Small intestine (tissue), 7 donors: ENCODE results near the gene FAF1. TPM values are rescaled to one million over a fixed set of nuclear protein-coding genes. Genes with fewer than 3 reads are reported as not detected.

Experiments used
- DNase-seq, 2 donors: peaks; one replicate each; pipeline versions ENCODE4 v3.0.0 to v3.0.0-alpha.2; 2013
- FAIRE-seq: peaks from 2 replicates; lab custom pipeline; 2012; peaks lifted over from hg19 to GRCh38; lab: Jason Lieb, UNC
- H3K27ac ChIP-seq, 3 donors: one replicate each; pipeline ENCODE4 v1.5.1; 2013; ENCODE audit warnings: low read length in 2 of 3, mild to moderate bottlenecking in 2 of 3, control low read depth in 1 of 3, inconsistent platforms in 1 of 3, low read depth in 1 of 3, moderate library complexity in 1 of 3
- H3K27me3 ChIP-seq, 3 donors: one replicate each; pipeline ENCODE4 v1.6.1; 2013; ENCODE audit warnings: low read length in 3 of 3, inconsistent platforms in 1 of 3; ENCODE audit not compliant: control insufficient read depth in 3 of 3, insufficient read depth in 3 of 3
- H3K36me3 ChIP-seq, 3 donors: one replicate each; pipeline ENCODE4 v1.6.1; 2013; ENCODE audit warnings: low read length in 3 of 3, inconsistent platforms in 1 of 3, low read depth in 1 of 3, mild to moderate bottlenecking in 1 of 3, moderate library complexity in 1 of 3; ENCODE audit not compliant: control insufficient read depth in 3 of 3, insufficient read depth in 2 of 3
- H3K4me1 ChIP-seq, 3 donors: one replicate each; pipeline ENCODE4 v1.6.1; 2013; ENCODE audit warnings: low read length in 2 of 3, inconsistent platforms in 1 of 3, low read depth in 1 of 3, mild to moderate bottlenecking in 1 of 3, moderate library complexity in 1 of 3; ENCODE audit not compliant: control insufficient read depth in 3 of 3, insufficient read depth in 2 of 3
- H3K4me3 ChIP-seq, 3 donors: one replicate each; pipeline ENCODE4 v1.5.1; 2013; ENCODE audit warnings: low read length in 3 of 3, control low read depth in 1 of 3, inconsistent platforms in 1 of 3, low read depth in 1 of 3, mild to moderate bottlenecking in 1 of 3, moderate library complexity in 1 of 3
- H3K9me3 ChIP-seq, 2 donors: one replicate each; pipeline ENCODE4 v1.6.1; 2013; ENCODE audit warnings: low read depth in 1 of 2, low read length in 1 of 2; ENCODE audit not compliant: control insufficient read depth in 2 of 2, insufficient read depth in 1 of 2
- WGBS, 3 donors: extraction: QIAGEN DNeasy Blood & Tissue Kit; methylation state at CpG; one replicate each; pipeline ENCODE4 v1.1.7; 2013; 5-methylcytosine and 5-hydroxymethylcytosine counted together
- polyA plus RNA-seq, 4 donors: library from polyadenylated mRNA; stranded (reverse) in 3 of 4; unstranded in 1 of 4; fragments of 200-250 nt in 3 of 4; fragments of 120-200 nt in 1 of 4; gene quantifications; one replicate each; pipeline versions ENCODE4 v1.2.1 to v1.2.3, GENCODE V29; 2013
- donor health status: healthy with polysubstance abuse.
- donor health status: control.
- donor health status: control.
- donor health status: Bipolar disorder and iron deficiency.
- donor health status: healthy.

The FAF1 gene
- polyA plus RNA-seq, 4 donors = 19.5 to 46.3 (median 32.5) TPM

GRCh38 chr1:50702395-50702794 is 257.7 kb downstream of the FAF1 start:
- Histone ChIP-seq H3K27ac (no peak overlapping the region), H3K36me3 (no peaks in the 10 kb centered on the region), H3K27me3 (no peaks in the 10 kb centered on the region), H3K9me3 (no peaks in the 10 kb centered on the region), H3K4me1 (no peaks in the 10 kb centered on the region), H3K4me3 (no peak overlapping the region)
- FAIRE-seq (no peak), DNase-seq (no peak)
- 97 to 99% (median 98%) methylated on average over 2 of the region's 2 CpGs for WGBS, 3 donors

- 66 to 72% (median 69%) methylated on average over 1 of the region's 1 CpG for WGBS, 3 donors
- no peaks in the 10 kb centered on the region for H3K27me3 ChIP-seq
- H3K9me3 ChIP-seq = no peaks in the 10 kb centered on the region
- no peak for FAIRE-seq
- H3K4me3 ChIP-seq = no peak overlapping the region
- H3K4me1 ChIP-seq = no peaks in the 10 kb centered on the region
- no peak overlapping the region for H3K27ac ChIP-seq
- H3K36me3 ChIP-seq = no peaks in the 10 kb centered on the region
- DNase-seq = no peak
Observed at GRCh38 chr1:50701706-50702317, 258.3 kb downstream of the FAF1 start.

GRCh38 chr1:50700621-50701020 is 259.4 kb downstream of the FAF1 start:
- no peaks in the 10 kb centered on the region for H3K36me3 ChIP-seq
- no peaks in the 10 kb centered on the region for H3K9me3 ChIP-seq
- H3K27ac ChIP-seq = no peak overlapping the region
- WGBS, 3 donors = 75 to 82% (median 76%) methylated on average over 2 of the region's 2 CpGs
- H3K4me3 ChIP-seq = no peak overlapping the region
- no peaks in the 10 kb centered on the region for H3K4me1 ChIP-seq
- FAIRE-seq (no peak), DNase-seq (no peak)
- H3K27me3 ChIP-seq = no peaks in the 10 kb centered on the region

- FAIRE-seq (no peak), DNase-seq (no peak)
- no peaks in the 10 kb centered on the region for H3K27me3 ChIP-seq
- H3K27ac ChIP-seq = no peak overlapping the region
- no peak overlapping the region for H3K4me3 ChIP-seq
- no peaks in the 10 kb centered on the region for H3K36me3 ChIP-seq
- H3K9me3 ChIP-seq = no peaks in the 10 kb centered on the region
- H3K4me1 ChIP-seq = no peaks in the 10 kb centered on the region
- WGBS, 3 donors = 96 to 99% (median 96%) methylated on average over 4 of the region's 4 CpGs
Observed at GRCh38 chr1:50700214-50700613, 259.9 kb downstream of the FAF1 start.

GRCh38 chr1:50699795-50700194 is 260.3 kb downstream of the FAF1 start:
- WGBS, 3 donors = 93 to 97% (median 95%) methylated on average over 4 of the region's 4 CpGs
- Histone ChIP-seq H3K27me3 (no peaks in the 10 kb centered on the region), H3K27ac (no peak overlapping the region), H3K4me3 (no peak overlapping the region), H3K36me3 (no peaks in the 10 kb centered on the region), H3K4me1 (no peaks in the 10 kb centered on the region), H3K9me3 (no peaks in the 10 kb centered on the region)
- no peak for FAIRE-seq
- no peak for DNase-seq

- no peaks in the 10 kb centered on the region for H3K9me3 ChIP-seq
- FAIRE-seq = no peak
- no peaks in the 10 kb centered on the region for H3K27me3 ChIP-seq
- peak; percentile 11 to 47 for DNase-seq
- no peak overlapping the region for H3K27ac ChIP-seq
- no peak overlapping the region for H3K4me3 ChIP-seq
- no peaks in the 10 kb centered on the region for H3K36me3 ChIP-seq
- no peaks in the 10 kb centered on the region for H3K4me1 ChIP-seq
- 85 to 96% (median 91%) methylated on average over 3 of the region's 3 CpGs for WGBS, 3 donors
Observed at GRCh38 chr1:50697440-50698421, 262.3 kb downstream of the FAF1 start.

- FAIRE-seq (no peak), DNase-seq (no peak)
- 90 to 97% (median 93%) methylated on average over 2 of the region's 2 CpGs for WGBS, 3 donors
- Histone ChIP-seq H3K27me3 (no peaks in the 10 kb centered on the region), H3K27ac (no peak overlapping the region), H3K36me3 (peaks cover 0 to 6% (median 2%) of the 10 kb centered on the region in 3 donors), H3K4me3 (no peak overlapping the region), H3K4me1 (no peaks in the 10 kb centered on the region), H3K9me3 (no peaks in the 10 kb centered on the region)
Observed at GRCh38 chr1:50693829-50694228, 266.2 kb downstream of the FAF1 start.

- Histone ChIP-seq H3K27ac (no peak overlapping the region), H3K4me1 (no peaks in the 10 kb centered on the region), H3K36me3 (peaks cover 0 to 4% (median 2%) of the 10 kb centered on the region in 3 donors), H3K27me3 (no peaks in the 10 kb centered on the region), H3K9me3 (no peaks in the 10 kb centered on the region), H3K4me3 (no peak overlapping the region)
- 93 to 100% (median 97%) methylated on average over 3 of the region's 3 CpGs for WGBS, 3 donors
- FAIRE-seq (no peak), DNase-seq (no peak)
Observed at GRCh38 chr1:50684185-50684584, 275.9 kb downstream of the FAF1 start.
